GM12872 (cell line): ENCODE data around the gene MRPL1.

ENCODE experiments used
- CTCF ChIP-seq: IDR thresholded peaks from 3 replicates; pipeline ENCODE4 v1.5.1; 2011; ENCODE audit warnings: low read depth, mild to moderate bottlenecking, low read length, moderate library complexity; ENCODE audit not compliant: insufficient read depth

Gene MRPL1

GRCh38 chr4:77877167-77877566 lies 14.5 kb downstream of the MRPL1 start:
- TF ChIP-seq CTCF = no peak

- TF ChIP-seq CTCF = no peak
Measured at GRCh38 chr4:77877771-77878565, 15.3 kb downstream of the MRPL1 start.

GRCh38 chr4:77880784-77881183 lies 18.2 kb downstream of the MRPL1 start:
- TF ChIP-seq CTCF = no peak

GRCh38 chr4:77881460-77882295 lies 19.0 kb downstream of the MRPL1 start:
- no peak for TF ChIP-seq CTCF

- TF ChIP-seq CTCF = no peak
Measured at GRCh38 chr4:77893451-77893850, 30.8 kb downstream of the MRPL1 start.

GRCh38 chr4:77899607-77900006 lies 37.0 kb downstream of the MRPL1 start:
- no peak for TF ChIP-seq CTCF

GRCh38 chr4:77903186-77903585 lies 40.6 kb downstream of the MRPL1 start:
- no peak for TF ChIP-seq CTCF
